Breast epithelium (tissue), 4 donors: ENCODE measurements around the gene SECTM1. TPM values are rescaled to one million over a fixed set of nuclear protein-coding genes. Genes with fewer than 3 reads are reported as not detected.
A peak's percentile ranks its signal among the peaks of the same experiment; 100 is the strongest.

Experiments
- DNase-seq, 2 donors: peaks; one replicate each; pipeline ENCODE4 v3.0.0-alpha.2; 2019; ENCODE audit warnings: low spot score in 2 of 2
- H3K27ac ChIP-seq, 2 donors: fragments of 200-600 bp; sonication (generic) in 1 of 2; one replicate each; pipeline ENCODE4 v1.5.1; 2016 to 2019; ENCODE audit warnings: mild to moderate bottlenecking in 1 of 2
- H3K27me3 ChIP-seq, 2 donors: fragments of 200-600 bp; sonication (generic) in 1 of 2; one replicate each; pipeline versions ENCODE4 v1.5.1 to v1.6.0; 2017 to 2019; ENCODE audit warnings: control low read depth in 1 of 2, mild to moderate bottlenecking in 1 of 2
- H3K36me3 ChIP-seq: fragments of 200-600 bp; one replicate; pipeline ENCODE4 v1.5.1; 2019
- H3K4me1 ChIP-seq, 2 donors: fragments of 200-600 bp; sonication (generic); one replicate each; pipeline ENCODE4 v1.5.1; 2016 to 2019; ENCODE audit warnings: control low read depth in 1 of 2
- H3K4me3 ChIP-seq, 3 donors: fragments of 200-600 bp; sonication (generic); 1 replicate in 2 of 3; 2 replicates in 1 of 3; pipeline ENCODE4 v1.5.1; 2016 to 2019; ENCODE audit warnings: mild to moderate bottlenecking in 3 of 3, moderate library complexity in 2 of 3
- H3K9me3 ChIP-seq, 2 donors: fragments of 200-600 bp; sonication (generic) in 1 of 2; one replicate each; pipeline ENCODE4 v1.5.1; 2016 to 2019; ENCODE audit warnings: control low read depth in 1 of 2
- CTCF ChIP-seq, 3 donors: fragments of 450-650 bp; IDR thresholded peaks; one replicate each; pipeline ENCODE4 v1.5.1; 2016 to 2017; ENCODE audit warnings: antibody characterized with exemption in 3 of 3, mild to moderate bottlenecking in 3 of 3, moderate library complexity in 3 of 3
- POLR2A ChIP-seq: fragments of 450-650 bp; IDR thresholded peaks from one replicate; pipeline ENCODE4 v1.6.1; 2016; ENCODE audit warnings: antibody characterized with exemption, mild to moderate bottlenecking, moderate library complexity
- POLR2AphosphoS5 ChIP-seq, 3 donors: sonication (generic); formaldehyde crosslinking; IDR thresholded peaks; one replicate each; pipeline ENCODE4 v1.6.1; 2017; ENCODE audit warnings: antibody characterized with exemption in 3 of 3
- intact Hi-C: fragments of 100-400 bp; cut with DNase I; formaldehyde crosslinking; loops from one replicate; pipeline ENCODE4 v1.15.1; 2023; ENCODE audit warnings: low total_unique reads
- total RNA-seq, 3 donors: library from RNA; depleted of rRNA; stranded (reverse); fragments of >200 nt; gene quantifications; one replicate each; pipeline ENCODE4 v1.1.0, GENCODE V29; 2016

The SECTM1 gene
- total RNA-seq, 3 donors from 2014 or later: 11.5 to 23.9 (median 16.2) TPM

GRCh38 chr17:82297714-82298537 is 35.6 kb downstream of the SECTM1 start:
- H3K9me3 ChIP-seq: no peaks in the 10 kb centered on the region
- TF ChIP-seq CTCF (IDR thresholded peaks at IDR 0.05) (no peak), POLR2AphosphoS5 (IDR thresholded peaks at IDR 0.05) (peak; percentile 86 to 96 (median 87)), POLR2A (peak; percentile 41)
- no peaks in the 10 kb centered on the region for H3K36me3 ChIP-seq
- intact Hi-C loops: no loop called here
- peaks cover 7 to 21% of the 10 kb centered on the region in 2 donors for H3K4me1 ChIP-seq
- no peaks in the 10 kb centered on the region for H3K27me3 ChIP-seq
- peak; percentile 95 to 96 for DNase-seq
- H3K4me3 ChIP-seq: peak overlapping the region; percentile 37 to 63 (median 53)
- peak overlapping the region; percentile 98 to 99 for H3K27ac ChIP-seq

GRCh38 chr17:82297280-82297713 is 36.3 kb downstream of the SECTM1 start:
- H3K27me3 ChIP-seq: no peaks in the 10 kb centered on the region
- intact Hi-C loops: no loop called here
- peak overlapping the region; percentile 98 to 99 for H3K27ac ChIP-seq
- H3K4me3 ChIP-seq: peak overlapping the region; percentile 37 to 63 (median 53)
- peaks cover 7 to 21% of the 10 kb centered on the region in 2 donors for H3K4me1 ChIP-seq
- no peaks in the 10 kb centered on the region for H3K36me3 ChIP-seq
- H3K9me3 ChIP-seq: no peaks in the 10 kb centered on the region
- peak; percentile 93 to 96 for DNase-seq
- peak; percentile 21 for TF ChIP-seq POLR2A
- TF ChIP-seq POLR2AphosphoS5 (IDR thresholded peaks at IDR 0.05): peak; percentile 75 to 99 (median 95)
- TF ChIP-seq CTCF (IDR thresholded peaks at IDR 0.05): no peak

- no peak for TF ChIP-seq CTCF (IDR thresholded peaks at IDR 0.05)
- no peak for TF ChIP-seq POLR2A
- no peak for TF ChIP-seq POLR2AphosphoS5 (IDR thresholded peaks at IDR 0.05)
- intact Hi-C loops: no loop called here
- H3K27ac ChIP-seq: peak overlapping the region; percentile 98 to 99
- peak overlapping the region; percentile 37 to 63 (median 53) for H3K4me3 ChIP-seq
- no peaks in the 10 kb centered on the region for H3K27me3 ChIP-seq
- H3K4me1 ChIP-seq: peaks cover 7 to 21% of the 10 kb centered on the region in 2 donors
- H3K9me3 ChIP-seq: no peaks in the 10 kb centered on the region
- no peaks in the 10 kb centered on the region for H3K36me3 ChIP-seq
- DNase-seq: no peak
Measured at GRCh38 chr17:82296511-82297279, 36.9 kb downstream of the SECTM1 start.

- intact Hi-C loops: no loop called here
- peaks cover 7 to 21% of the 10 kb centered on the region in 2 donors for H3K4me1 ChIP-seq
Measured at GRCh38 chr17:82295472-82295814, 38.1 kb downstream of the SECTM1 start.

More at GRCh38 chr17:82295472-82295814, 38.1 kb downstream of the SECTM1 start:
- Histone ChIP-seq H3K27ac (peak overlapping the region; percentile 96 to 99), H3K4me3 (no peak overlapping the region), H3K9me3 (no peaks in the 10 kb centered on the region), H3K36me3 (no peaks in the 10 kb centered on the region), H3K27me3 (no peaks in the 10 kb centered on the region)
- DNase-seq: no peak
- TF ChIP-seq POLR2AphosphoS5 (IDR thresholded peaks at IDR 0.05) (no peak), CTCF (IDR thresholded peaks at IDR 0.05) (no peak), POLR2A (no peak)
